Parathyroid adenoma (tissue), 2 donors: ENCODE data around the gene CCR4.

Experiments used
- H2AFZ ChIP-seq: fragments of 300-600 bp; sonication (generic); one replicate; pipeline ENCODE4 v1.7.0; 2017; ENCODE audit warnings: antibody characterized with exemption, mild to moderate bottlenecking
- H3K27ac ChIP-seq: fragments of 300-600 bp; sonication (generic); one replicate; pipeline ENCODE4 v1.7.0; 2017
- H3K27me3 ChIP-seq: fragments of 300-600 bp; sonication (generic); one replicate; pipeline ENCODE4 v1.7.0; 2017; ENCODE audit warnings: low read length; ENCODE audit not compliant: control insufficient read depth, insufficient read depth
- H3K36me3 ChIP-seq: fragments of 300-600 bp; sonication (generic); one replicate; pipeline ENCODE4 v1.7.0; 2017; ENCODE audit warnings: low read length; ENCODE audit not compliant: control insufficient read depth, insufficient read depth
- H3K4me1 ChIP-seq: fragments of 300-600 bp; sonication (generic); one replicate; pipeline ENCODE4 v1.7.0; 2017; ENCODE audit warnings: control low read depth
- H3K4me2 ChIP-seq: fragments of 300-600 bp; sonication (generic); one replicate; pipeline ENCODE4 v1.7.0; 2017; ENCODE audit warnings: low read length
- H3K4me3 ChIP-seq: fragments of 300-600 bp; sonication (generic); one replicate; pipeline ENCODE4 v1.7.0; 2017; ENCODE audit warnings: low read depth, low read length
- H3K79me2 ChIP-seq: fragments of 300-600 bp; sonication (generic); one replicate; pipeline ENCODE4 v1.7.0; 2017; ENCODE audit warnings: control low read depth
- H3K9ac ChIP-seq: fragments of 300-600 bp; sonication (generic); one replicate; pipeline ENCODE4 v1.7.0; 2017; ENCODE audit warnings: mild to moderate bottlenecking
- H3K9me3 ChIP-seq: fragments of 300-600 bp; sonication (generic); one replicate; pipeline ENCODE4 v1.7.0; 2017; ENCODE audit warnings: low read length; ENCODE audit not compliant: control insufficient read depth
- CTCF ChIP-seq: fragments of 300-600 bp; sonication (generic); IDR thresholded peaks from one replicate; pipeline ENCODE4 v1.7.0; 2017; ENCODE audit warnings: antibody characterized with exemption, mild to moderate bottlenecking
- donor health status: primary hyperparathyroidism.

The CCR4 gene

GRCh38 chr3:32995098-32995497 lies 43.7 kb downstream of the CCR4 start:
- H3K79me2 ChIP-seq, result no peaks in the 10 kb centered on the region
- H3K4me3 ChIP-seq, result peak overlapping the region; percentile 7
- peaks cover 39% of the 10 kb centered on the region for H3K4me1 ChIP-seq
- peak overlapping the region; percentile 42 for H3K4me2 ChIP-seq
- no peaks in the 10 kb centered on the region for H3K36me3 ChIP-seq
- peak overlapping the region; percentile 75 for H2AFZ ChIP-seq
- TF ChIP-seq CTCF, result no peak
- H3K9me3 ChIP-seq, result no peaks in the 10 kb centered on the region
- H3K27ac ChIP-seq, result peak overlapping the region; percentile 81
- H3K9ac ChIP-seq, result no peak overlapping the region
- H3K27me3 ChIP-seq, result no peaks in the 10 kb centered on the region

- Histone ChIP-seq H3K27ac (peak overlapping the region; percentile 9), H3K4me3 (no peak overlapping the region), H3K4me1 (peaks cover 39% of the 10 kb centered on the region), H3K9me3 (no peaks in the 10 kb centered on the region), H3K79me2 (no peaks in the 10 kb centered on the region), H3K36me3 (no peaks in the 10 kb centered on the region), H3K4me2 (no peak overlapping the region), H3K27me3 (no peaks in the 10 kb centered on the region), H3K9ac (no peak overlapping the region), H2AFZ (no peak overlapping the region)
- TF ChIP-seq CTCF, result no peak
Measured at GRCh38 chr3:32996048-32996754, 44.8 kb downstream of the CCR4 start.

GRCh38 chr3:32996755-32997091 lies 45.3 kb downstream of the CCR4 start:
- no peak overlapping the region for H3K9ac ChIP-seq
- no peak overlapping the region for H3K4me3 ChIP-seq
- H3K9me3 ChIP-seq, result no peaks in the 10 kb centered on the region
- no peak for TF ChIP-seq CTCF
- H3K27me3 ChIP-seq, result no peaks in the 10 kb centered on the region
- H3K79me2 ChIP-seq, result no peaks in the 10 kb centered on the region
- no peak overlapping the region for H3K4me2 ChIP-seq
- no peak overlapping the region for H3K27ac ChIP-seq
- peaks cover 39% of the 10 kb centered on the region for H3K4me1 ChIP-seq
- H2AFZ ChIP-seq, result no peak overlapping the region
- H3K36me3 ChIP-seq, result no peaks in the 10 kb centered on the region

GRCh38 chr3:32998631-32999451 lies 47.4 kb downstream of the CCR4 start:
- H3K79me2 ChIP-seq, result no peaks in the 10 kb centered on the region
- no peaks in the 10 kb centered on the region for H3K9me3 ChIP-seq
- H3K4me2 ChIP-seq, result peak overlapping the region; percentile 27
- H2AFZ ChIP-seq, result peak overlapping the region; percentile 62
- H3K4me3 ChIP-seq, result no peak overlapping the region
- no peak for TF ChIP-seq CTCF
- no peaks in the 10 kb centered on the region for H3K36me3 ChIP-seq
- H3K27me3 ChIP-seq, result no peaks in the 10 kb centered on the region
- H3K4me1 ChIP-seq, result peaks cover 39% of the 10 kb centered on the region
- no peak overlapping the region for H3K9ac ChIP-seq
- peak overlapping the region; percentile 27 for H3K27ac ChIP-seq
